ENCODE data around the gene STX11. TPM values are rescaled to one million over a fixed set of nuclear protein-coding genes. Genes with fewer than 3 reads are reported as not detected.

The STX11 gene
- total and polyA plus RNA-seq, 10 of the 15 experiments (the other 5 are each of a cell fraction or from before 2014, with no cell fraction given) = 0.66 to 38.1 (median 19.8) TPM

- no peaks in the 10 kb centered on the region; the same call in 2 of the 3 replicates for H3K9me3 ChIP-seq (replicated peaks; ENCODE audit: control insufficient read depth, insufficient read depth, low read length)
- no peak overlapping the region for H3K4me3 ChIP-seq
- 0 out of 2 replicates have a peak, but pooled peaks cover 3% of the 10 kb centered on the region for H4K20me1 ChIP-seq (ENCODE audit: control insufficient read depth, insufficient read depth)
- RAD21 ChIA-PET (ENCODE audit: unreplicated experiment) = interaction anchor here (0.7 to 1.7 kb wide), 4 partner anchors 55 to 190 kb away, joined by 3 to 4 read pairs (median 3); no protein-coding TSS in a partner anchor
- CTCF ChIA-PET = interaction anchor here (1.6 to 2.0 kb wide), 4 partner anchors 11 to 55 kb away, joined by 4 to 7 read pairs (median 6); no protein-coding TSS in a partner anchor
- BruUV-seq (replicated peaks) = no TSS peak
- in situ Hi-C loops (cut with MboI) = no loop called here
- WGBS (ENCODE audit: insufficient coverage, insufficient replicate concordance, low lambda C conversion rate, missing lambda C conversion rate) = 100% methylated on average over 4 of the region's 4 CpGs
- H3K9ac ChIP-seq (ENCODE audit: control insufficient read depth, insufficient read depth, low read length) = no peak overlapping the region
- peaks cover 26% of the 10 kb centered on the region for H3K4me1 ChIP-seq (ENCODE audit: control insufficient read depth, insufficient read depth, low read length)
- POLR2A ChIA-PET = interaction anchor here (1.3 to 1.4 kb wide), 2 partner anchors 9 to 21 kb away, joined by 3 to 4 read pairs; partner anchors contain the start of gene STX11
- peaks cover 73% of the 10 kb centered on the region for H3K79me2 ChIP-seq (ENCODE audit: control insufficient read depth, insufficient read depth, low read length)
- FAIRE-seq = no peak
- no peak for TF ChIP-seq EZH2 (IDR thresholded peaks at IDR 0.05; ENCODE audit: borderline replicate concordance, control insufficient read depth, low read depth, low read length)
- TF ChIP-seq NFXL1 (IDR thresholded peaks at IDR 0.05; ENCODE audit: borderline replicate concordance) = no peak
- no peak for TF ChIP-seq ASH2L (IDR thresholded peaks at IDR 0.05; ENCODE audit: borderline replicate concordance, low read depth)
- DNase-seq (ENCODE audit: low read depth, low spot score) = no peak
- H3K4me2 ChIP-seq (ENCODE audit: control insufficient read depth, insufficient read depth) = no peak overlapping the region
- no peak for ATAC-seq
- H3K27ac ChIP-seq (ENCODE audit: control insufficient read depth, insufficient read depth) = no peak overlapping the region
- H3K36me3 ChIP-seq (ENCODE audit: control insufficient read depth in 2 of 2, insufficient read depth in 2 of 2, low read length in 1 of 2) = peaks cover 4 to 11% of the 10 kb centered on the region in 2 experiments; a peak in 3 of 4 replicates
- H3K27me3 ChIP-seq (replicated peaks in 1 of 2; ENCODE audit: control insufficient read depth in 2 of 2, insufficient read depth in 2 of 2, low read length in 1 of 2) = no peaks in the 10 kb centered on the region
- SMC1A ChIA-PET (ENCODE audit: uncharacterized antibody, unreplicated experiment) = interaction anchor here (0.6 to 1.6 kb wide), 8 partner anchors 8 to 248 kb away, joined by 3 to 5 read pairs (median 3); no protein-coding TSS in a partner anchor
- H2AFZ ChIP-seq (ENCODE audit: control insufficient read depth, low read depth, low read length) = no peak overlapping the region
- intact Hi-C loops (cut with micrococcal nuclease; ENCODE audit: unreplicated experiment) = no loop called here
Measured at GRCh38 chr6:144159742-144160141, 9.4 kb downstream of the STX11 start.

DNA sequence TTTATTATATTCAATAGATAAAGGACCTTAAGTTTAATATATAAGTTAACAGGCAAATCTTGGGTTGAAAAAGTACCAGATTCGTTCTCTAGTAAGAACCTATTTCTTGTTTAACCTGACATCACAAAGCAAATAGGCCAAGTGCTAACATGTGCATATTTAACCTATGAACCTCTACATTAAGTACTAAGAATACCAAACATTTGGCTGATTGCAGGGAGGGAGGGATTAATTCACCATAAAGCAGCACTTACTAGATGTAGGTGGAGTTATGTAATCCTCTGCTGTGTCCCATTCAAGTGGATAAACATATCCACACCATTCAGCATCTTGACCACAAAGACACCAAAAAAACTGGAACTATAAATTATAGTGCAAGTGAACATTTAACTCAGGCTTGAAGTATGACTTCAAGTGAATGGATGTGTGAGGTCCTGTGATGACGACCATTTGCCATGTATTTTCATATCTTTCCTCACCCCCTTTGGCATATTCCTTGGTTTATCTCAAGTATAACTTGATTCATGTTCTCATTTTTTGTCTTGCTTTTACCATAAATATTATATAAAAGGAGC is 10.2 kb downstream of the STX11 start:
- H3K4me1 ChIP-seq (ENCODE audit: control insufficient read depth, insufficient read depth, low read length) = peaks cover 20% of the 10 kb centered on the region
- ChIA-PET CTCF (interaction anchor here (1.0 to 2.0 kb wide), 5 partner anchors 8 to 56 kb away, joined by 3 to 7 read pairs (median 5); no protein-coding TSS in a partner anchor), SMC1A (ENCODE audit: uncharacterized antibody, unreplicated experiment) (interaction anchor here (0.7 to 2.2 kb wide), 4 partner anchors 10 to 83 kb away, joined by 3 to 9 read pairs (median 5); no protein-coding TSS in a partner anchor), POLR2A (interaction anchor here (0.6 to 1.3 kb wide), 3 partner anchors 9 to 20 kb away, joined by 3 to 4 read pairs (median 4); no protein-coding TSS in a partner anchor), RAD21 (ENCODE audit: unreplicated experiment) (interaction anchor here (1.0 to 1.7 kb wide), 2 partner anchors 56 to 58 kb away, joined by 3 read pairs; no protein-coding TSS in a partner anchor)
- H3K4me3 ChIP-seq = no peak overlapping the region
- BruUV-seq (replicated peaks) = no TSS peak
- no peaks in the 10 kb centered on the region; the same call in 2 of the 3 replicates for H3K9me3 ChIP-seq (replicated peaks; ENCODE audit: control insufficient read depth, insufficient read depth, low read length)
- no peak overlapping the region for H3K4me2 ChIP-seq (ENCODE audit: control insufficient read depth, insufficient read depth)
- H3K79me2 ChIP-seq (ENCODE audit: control insufficient read depth, insufficient read depth, low read length) = peaks cover 65% of the 10 kb centered on the region
- no peak overlapping the region for H3K9ac ChIP-seq (ENCODE audit: control insufficient read depth, insufficient read depth, low read length)
- DNase-seq (ENCODE audit: low read depth, low spot score) (no peak), FAIRE-seq (no peak), ATAC-seq (no peak)
- in situ Hi-C loops (cut with MboI) = no loop called here
- no peak overlapping the region for H2AFZ ChIP-seq (ENCODE audit: control insufficient read depth, low read depth, low read length)
- intact Hi-C loops (cut with micrococcal nuclease; ENCODE audit: unreplicated experiment) = no loop called here
- no peaks in the 10 kb centered on the region for H3K27me3 ChIP-seq (replicated peaks in 1 of 2; ENCODE audit: control insufficient read depth in 2 of 2, insufficient read depth in 2 of 2, low read length in 1 of 2)
- 0 out of 2 replicates have a peak, but pooled peaks cover 3% of the 10 kb centered on the region for H4K20me1 ChIP-seq (ENCODE audit: control insufficient read depth, insufficient read depth)
- H3K27ac ChIP-seq (ENCODE audit: control insufficient read depth, insufficient read depth) = no peak overlapping the region
- 84% methylated on average over 2 of the region's 2 CpGs for WGBS (ENCODE audit: insufficient coverage, insufficient replicate concordance, low lambda C conversion rate, missing lambda C conversion rate)
- H3K36me3 ChIP-seq (ENCODE audit: control insufficient read depth in 2 of 2, insufficient read depth in 2 of 2, low read length in 1 of 2) = peaks cover 4 to 11% of the 10 kb centered on the region in 2 experiments; a peak in 3 of 4 replicates
- TF ChIP-seq HDAC2 (IDR thresholded peaks at IDR 0.05) = no peak
- TF ChIP-seq IKZF1 (conservative IDR thresholded peaks at IDR 0.05) = no peak
- TF ChIP-seq FOXK2 (IDR thresholded peaks at IDR 0.05) = no peak
- no peak for TF ChIP-seq ZSCAN29 (IDR thresholded peaks at IDR 0.05)
- TF ChIP-seq, protein P1, sequence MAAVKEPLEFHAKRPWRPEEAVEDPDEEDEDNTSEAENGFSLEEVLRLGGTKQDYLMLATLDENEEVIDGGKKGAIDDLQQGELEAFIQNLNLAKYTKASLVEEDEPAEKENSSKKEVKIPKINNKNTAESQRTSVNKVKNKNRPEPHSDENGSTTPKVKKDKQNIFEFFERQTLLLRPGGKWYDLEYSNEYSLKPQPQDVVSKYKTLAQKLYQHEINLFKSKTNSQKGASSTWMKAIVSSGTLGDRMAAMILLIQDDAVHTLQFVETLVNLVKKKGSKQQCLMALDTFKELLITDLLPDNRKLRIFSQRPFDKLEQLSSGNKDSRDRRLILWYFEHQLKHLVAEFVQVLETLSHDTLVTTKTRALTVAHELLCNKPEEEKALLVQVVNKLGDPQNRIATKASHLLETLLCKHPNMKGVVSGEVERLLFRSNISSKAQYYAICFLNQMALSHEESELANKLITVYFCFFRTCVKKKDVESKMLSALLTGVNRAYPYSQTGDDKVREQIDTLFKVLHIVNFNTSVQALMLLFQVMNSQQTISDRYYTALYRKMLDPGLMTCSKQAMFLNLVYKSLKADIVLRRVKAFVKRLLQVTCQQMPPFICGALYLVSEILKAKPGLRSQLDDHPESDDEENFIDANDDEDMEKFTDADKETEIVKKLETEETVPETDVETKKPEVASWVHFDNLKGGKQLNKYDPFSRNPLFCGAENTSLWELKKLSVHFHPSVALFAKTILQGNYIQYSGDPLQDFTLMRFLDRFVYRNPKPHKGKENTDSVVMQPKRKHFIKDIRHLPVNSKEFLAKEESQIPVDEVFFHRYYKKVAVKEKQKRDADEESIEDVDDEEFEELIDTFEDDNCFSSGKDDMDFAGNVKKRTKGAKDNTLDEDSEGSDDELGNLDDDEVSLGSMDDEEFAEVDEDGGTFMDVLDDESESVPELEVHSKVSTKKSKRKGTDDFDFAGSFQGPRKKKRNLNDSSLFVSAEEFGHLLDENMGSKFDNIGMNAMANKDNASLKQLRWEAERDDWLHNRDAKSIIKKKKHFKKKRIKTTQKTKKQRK (IDR thresholded peaks at IDR 0.05; ENCODE audit: low read depth, low read length) = no peak
- TF ChIP-seq ATF3 (IDR thresholded peaks at IDR 0.05; ENCODE audit: borderline replicate concordance, extremely low read depth, low read depth, low read length) = no peak
- no peak for TF ChIP-seq CBX3 (IDR thresholded peaks at IDR 0.05; ENCODE audit: borderline replicate concordance, low read depth)
- no peak for TF ChIP-seq BHLHE40 (IDR thresholded peaks at IDR 0.05; ENCODE audit: borderline replicate concordance in 1 of 2, low read depth in 2 of 2, low read length in 1 of 2)
- no peak for TF ChIP-seq ZNF217 (IDR thresholded peaks at IDR 0.05)
- TF ChIP-seq YY1 (IDR thresholded peaks at IDR 0.05; ENCODE audit: low read depth, low read length) = no peak

All from GM12878 (cell line).